ENCODE data around the gene USH2A.

DNA sequence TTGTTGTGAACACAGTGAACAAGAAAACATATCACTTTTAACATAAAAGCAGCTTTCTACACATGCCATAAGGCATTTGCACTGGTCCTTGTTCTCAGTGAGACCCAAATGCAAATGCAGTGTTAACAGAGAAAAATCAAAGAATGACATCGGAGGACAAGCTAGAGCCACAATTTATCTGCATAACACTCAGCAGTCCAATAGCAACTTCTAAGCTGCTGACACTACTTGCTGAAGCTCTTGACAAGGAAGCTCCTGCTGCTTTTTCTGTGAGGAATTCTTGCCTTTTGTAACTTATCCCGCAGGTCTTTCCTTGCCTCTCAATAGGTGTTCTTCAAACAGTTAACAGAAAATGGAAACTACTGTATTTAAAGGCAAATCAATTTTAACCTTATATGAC is 34.7 kb downstream of the USH2A start:
- TF ChIP-seq, protein P1, sequence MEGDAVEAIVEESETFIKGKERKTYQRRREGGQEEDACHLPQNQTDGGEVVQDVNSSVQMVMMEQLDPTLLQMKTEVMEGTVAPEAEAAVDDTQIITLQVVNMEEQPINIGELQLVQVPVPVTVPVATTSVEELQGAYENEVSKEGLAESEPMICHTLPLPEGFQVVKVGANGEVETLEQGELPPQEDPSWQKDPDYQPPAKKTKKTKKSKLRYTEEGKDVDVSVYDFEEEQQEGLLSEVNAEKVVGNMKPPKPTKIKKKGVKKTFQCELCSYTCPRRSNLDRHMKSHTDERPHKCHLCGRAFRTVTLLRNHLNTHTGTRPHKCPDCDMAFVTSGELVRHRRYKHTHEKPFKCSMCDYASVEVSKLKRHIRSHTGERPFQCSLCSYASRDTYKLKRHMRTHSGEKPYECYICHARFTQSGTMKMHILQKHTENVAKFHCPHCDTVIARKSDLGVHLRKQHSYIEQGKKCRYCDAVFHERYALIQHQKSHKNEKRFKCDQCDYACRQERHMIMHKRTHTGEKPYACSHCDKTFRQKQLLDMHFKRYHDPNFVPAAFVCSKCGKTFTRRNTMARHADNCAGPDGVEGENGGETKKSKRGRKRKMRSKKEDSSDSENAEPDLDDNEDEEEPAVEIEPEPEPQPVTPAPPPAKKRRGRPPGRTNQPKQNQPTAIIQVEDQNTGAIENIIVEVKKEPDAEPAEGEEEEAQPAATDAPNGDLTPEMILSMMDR (IDR thresholded peaks at IDR 0.05; ENCODE audit: insufficient read depth, low read length, poor library complexity, severe bottlenecking), result no peak
- no peak for TF ChIP-seq EZH2phosphoT487 (conservative IDR thresholded peaks at IDR 0.05; ENCODE audit: low read length)

All from SU-DHL-6 (cell line).